Right lobe of liver (tissue), 6 donors: ENCODE results near the gene TSPAN2. TPM values are rescaled to one million over a fixed set of nuclear protein-coding genes. Genes with fewer than 3 reads are reported as not detected.

ENCODE experiments used
- ATAC-seq, 4 donors: fragments of 200-7000 bp; cut with Tn5 transposase; one replicate each; pipeline ENCODE4 v1.9.1; 2020; ENCODE audit warnings: mild to moderate bottlenecking in 4 of 4, moderate library complexity in 4 of 4
- DNase-seq, 3 donors: peaks; one replicate each; pipeline ENCODE4 v3.0.0-alpha.2; 2020
- H3K27ac ChIP-seq, 3 donors: fragments of 200-600 bp; one replicate each; pipeline ENCODE4 v1.8.0; 2022
- H3K27me3 ChIP-seq, 2 donors: fragments of 200-600 bp; one replicate each; pipeline ENCODE4 v1.8.0; 2022
- H3K36me3 ChIP-seq, 4 donors: fragments of 200-600 bp; sonication (generic) in 1 of 4; one replicate each; pipeline versions ENCODE4 v1.5.1 to v1.8.0; 2017 to 2022; ENCODE audit warnings: control low read depth in 1 of 4
- H3K4me1 ChIP-seq, 4 donors: fragments of 200-600 bp; sonication (generic) in 1 of 4; one replicate each; pipeline versions ENCODE4 v1.5.1 to v1.8.0; 2017 to 2022; ENCODE audit warnings: control low read depth in 1 of 4
- H3K4me3 ChIP-seq, 3 donors: fragments of 200-600 bp; one replicate each; pipeline ENCODE4 v1.8.0; 2022
- H3K9me3 ChIP-seq, 4 donors: fragments of 200-600 bp; sonication (generic) in 1 of 4; one replicate each; pipeline versions ENCODE4 v1.5.1 to v1.8.0; 2017 to 2022; ENCODE audit warnings: control low read depth in 1 of 4
- CTCF ChIP-seq, 4 donors: fragments of 200-600 bp in 3 of 4; fragments of 450-650 bp in 1 of 4; IDR thresholded peaks; one replicate each; pipeline versions ENCODE4 v1.5.1 to v1.8.0; 2016 to 2022; ENCODE audit warnings: antibody characterized with exemption in 4 of 4, mild to moderate bottlenecking in 2 of 4
- POLR2A ChIP-seq: fragments of 450-650 bp; IDR thresholded peaks from one replicate; pipeline ENCODE4 v1.6.1; 2017; ENCODE audit warnings: antibody characterized with exemption, mild to moderate bottlenecking
- WGBS: methylation state at CpG from one replicate; pipeline ENCODE4 v1.1.6; 2018; ENCODE audit warnings: low coverage, low lambda C conversion rate; ENCODE audit not compliant: insufficient coverage; ENCODE audit errors: missing lambda C conversion rate; 5-methylcytosine and 5-hydroxymethylcytosine counted together
- intact Hi-C, 2 donors: fragments of 100-400 bp; cut with DNase I; formaldehyde crosslinking; loops; one replicate each; pipeline versions ENCODE4 v1.11.2 to v1.14.1; 2022
- total RNA-seq, 6 experiments: library from RNA; depleted of rRNA in 2 of 6; stranded (reverse); fragments of >200 nt in 2 of 6; fragmentation: NEBNext Ultra II Directional in 3 of 6; extraction: Animal tissue kit (Norgen Biotek cat#: 25700) in 3 of 6; gene quantifications; one replicate each; pipeline versions ENCODE4 v1.1.0 to v1.2.4, GENCODE V29; 2016 to 2023
- donor health status: DM: no; HTN: yes; CAD: no.
- donor health status: DM: no; HTN: no; CAD: no.
- donor health status: DM: no; HTN: no; CAD: no.
- donor health status: DM: no; HTN: yes; CAD: no.
- donor health status: DM: no; HTN: yes; CAD: no.

The TSPAN2 gene
- total RNA-seq, 6 experiments from 2014 or later = 0.35 to 0.55 (median 0.42) TPM; not detected in 2

GRCh38 chr1:115136706-115137105 is 47.4 kb upstream of the TSPAN2 start:
- no peak for TF ChIP-seq CTCF (IDR thresholded peaks at IDR 0.05)
- no peak for TF ChIP-seq POLR2A
- H3K9me3 ChIP-seq = no peaks in the 10 kb centered on the region
- no peak for ATAC-seq
- DNase-seq = no peak
- H3K4me3 ChIP-seq = no peak overlapping the region
- no peaks in the 10 kb centered on the region for H3K36me3 ChIP-seq
- no peaks in the 10 kb centered on the region for H3K27me3 ChIP-seq
- intact Hi-C loops = loop anchor here (5.0 to 10.0 kb wide), 3 partner anchors 331 to 458 kb away; no protein-coding TSS in a partner anchor
- no peaks in the 10 kb centered on the region for H3K4me1 ChIP-seq
- H3K27ac ChIP-seq = no peak overlapping the region

- intact Hi-C loops = loop anchor here (5.0 to 10.0 kb wide), 3 partner anchors 331 to 459 kb away; no protein-coding TSS in a partner anchor
- Histone ChIP-seq H3K4me1 (no peaks in the 10 kb centered on the region), H3K36me3 (no peaks in the 10 kb centered on the region), H3K9me3 (no peaks in the 10 kb centered on the region), H3K4me3 (no peak overlapping the region), H3K27me3 (no peaks in the 10 kb centered on the region), H3K27ac (no peak overlapping the region)
- ATAC-seq (no peak), DNase-seq (no peak)
- 62% methylated on average over 2 of the region's 3 CpGs for WGBS
- TF ChIP-seq CTCF (IDR thresholded peaks at IDR 0.05) = no peak
- no peak for TF ChIP-seq POLR2A
Measured at GRCh38 chr1:115136106-115136505, 46.8 kb upstream of the TSPAN2 start.

GRCh38 chr1:115135681-115136080 is 46.4 kb upstream of the TSPAN2 start:
- H3K9me3 ChIP-seq = no peaks in the 10 kb centered on the region
- TF ChIP-seq CTCF (IDR thresholded peaks at IDR 0.05) (no peak), POLR2A (no peak)

GRCh38 chr1:115134850-115135480 is 45.7 kb upstream of the TSPAN2 start:
- intact Hi-C loops = loop anchor here (5.0 to 10.0 kb wide), 3 partner anchors 332 to 460 kb away; no protein-coding TSS in a partner anchor
- Histone ChIP-seq H3K27me3 (no peaks in the 10 kb centered on the region), H3K4me1 (no peaks in the 10 kb centered on the region), H3K4me3 (no peak overlapping the region), H3K27ac (no peak overlapping the region), H3K9me3 (no peaks in the 10 kb centered on the region), H3K36me3 (no peaks in the 10 kb centered on the region)
- DNase-seq (no peak), ATAC-seq (peak in 1 of 4 donors; percentile 29)
- TF ChIP-seq POLR2A = no peak
- TF ChIP-seq CTCF (IDR thresholded peaks at IDR 0.05) = no peak
- 48% methylated on average over 8 of the region's 10 CpGs for WGBS

More at GRCh38 chr1:115135681-115136080, 46.4 kb upstream of the TSPAN2 start:
- no peak overlapping the region for H3K27ac ChIP-seq
- 52% methylated on average over 5 of the region's 5 CpGs for WGBS
- H3K36me3 ChIP-seq = no peaks in the 10 kb centered on the region
- H3K4me3 ChIP-seq = no peak overlapping the region
- DNase-seq = no peak
- no peaks in the 10 kb centered on the region for H3K4me1 ChIP-seq
- intact Hi-C loops = loop anchor here (5.0 to 10.0 kb wide), 3 partner anchors 332 to 459 kb away; no protein-coding TSS in a partner anchor
- ATAC-seq = no peak
- no peaks in the 10 kb centered on the region for H3K27me3 ChIP-seq
